Testis (tissue), 5 donors: ENCODE data around the gene ASB13. TPM values are rescaled to one million over a fixed set of nuclear protein-coding genes. Genes with fewer than 3 reads are reported as not detected.

Experiments used
- DNase-seq: peaks from one replicate; pipeline ENCODE4 v3.0.0-alpha.2; 2019
- H3K27ac ChIP-seq, 2 donors: fragments of 200-600 bp; sonication (generic); one replicate each; pipeline ENCODE4 v1.5.1; 2019
- H3K27me3 ChIP-seq: fragments of 200-600 bp; sonication (generic); one replicate; pipeline ENCODE4 v1.5.1; 2019
- H3K36me3 ChIP-seq: fragments of 200-600 bp; sonication (generic); one replicate; pipeline ENCODE4 v1.5.1; 2017; ENCODE audit warnings: low read depth; ENCODE audit errors: missing control alignments
- H3K4me1 ChIP-seq: fragments of 200-600 bp; sonication (generic); one replicate; pipeline ENCODE4 v1.5.1; 2019
- H3K4me3 ChIP-seq, 2 donors: fragments of 200-600 bp; sonication (generic); one replicate each; pipeline ENCODE4 v1.5.1; 2017 to 2019
- H3K9me3 ChIP-seq: fragments of 200-600 bp; sonication (generic); one replicate; pipeline ENCODE4 v1.5.1; 2017
- CTCF ChIP-seq, 3 experiments: fragments of 450-650 bp in 2 of 3; fragments of 200-600 bp in 1 of 3; sonication (generic) in 1 of 3; IDR thresholded peaks; one replicate each; pipeline ENCODE4 v1.5.1; 2016 to 2019; ENCODE audit warnings: antibody characterized with exemption in 3 of 3, mild to moderate bottlenecking in 2 of 3, moderate library complexity in 1 of 3
- POLR2A ChIP-seq: fragments of 450-650 bp; IDR thresholded peaks from one replicate; pipeline ENCODE4 v1.6.1; 2017; ENCODE audit warnings: antibody characterized with exemption, mild to moderate bottlenecking, moderate library complexity
- WGBS, 2 donors: methylation state at CpG; one replicate each; pipeline ENCODE4 v1.1.5; 2018; 5-methylcytosine and 5-hydroxymethylcytosine counted together
- intact Hi-C: fragments of 100-400 bp; cut with DNase I; formaldehyde crosslinking; loops from one replicate; pipeline ENCODE4 v1.15.1; 2023; ENCODE audit warnings: low total_unique reads
- long read RNA-seq, 2 donors: transcript quantifications; one replicate each; lab custom pipeline, GENCODE V29; 2026
- polyA plus RNA-seq: library from polyadenylated mRNA; stranded (reverse); fragments of 350-450 nt; fragmentation: Illumina TruSeq; extraction: RNeasy Lipid Tissue Mini Kit (QIAGEN cat#74804); gene quantifications from one replicate; pipeline ENCODE4 v1.2.3, GENCODE V29; 2014; ENCODE audit warnings: low read depth, low replicate concordance; ENCODE audit not compliant: insufficient read depth
- total RNA-seq, 2 donors: library from RNA; depleted of rRNA; stranded (reverse); fragments of >200 nt; gene quantifications; one replicate each; pipeline ENCODE4 v1.2.3, GENCODE V29; 2016

ASB13 gene
- 10 to 100 TPM in 1 of 2 donors, 1 to 10 TPM in 1; 9.4 to 14.1 TPM for total RNA-seq
- polyA plus RNA-seq, result 12.3 TPM
- long read RNA-seq, donor 1, partial matches to known transcripts, result 0 of 1 reads
- long read RNA-seq, donor 1, other reads (novel, unspliced or antisense), result 0 of 1 reads
- long read RNA-seq, donor 2, transcript ASB13-201 (6 exons, 2,699 nt), result major isoform, 5 of 6 reads
- long read RNA-seq, donor 2, partial matches to known transcripts, result 0 of 6 reads
- long read RNA-seq, donor 2, other reads (novel, unspliced or antisense), result 0 of 6 reads

DNA sequence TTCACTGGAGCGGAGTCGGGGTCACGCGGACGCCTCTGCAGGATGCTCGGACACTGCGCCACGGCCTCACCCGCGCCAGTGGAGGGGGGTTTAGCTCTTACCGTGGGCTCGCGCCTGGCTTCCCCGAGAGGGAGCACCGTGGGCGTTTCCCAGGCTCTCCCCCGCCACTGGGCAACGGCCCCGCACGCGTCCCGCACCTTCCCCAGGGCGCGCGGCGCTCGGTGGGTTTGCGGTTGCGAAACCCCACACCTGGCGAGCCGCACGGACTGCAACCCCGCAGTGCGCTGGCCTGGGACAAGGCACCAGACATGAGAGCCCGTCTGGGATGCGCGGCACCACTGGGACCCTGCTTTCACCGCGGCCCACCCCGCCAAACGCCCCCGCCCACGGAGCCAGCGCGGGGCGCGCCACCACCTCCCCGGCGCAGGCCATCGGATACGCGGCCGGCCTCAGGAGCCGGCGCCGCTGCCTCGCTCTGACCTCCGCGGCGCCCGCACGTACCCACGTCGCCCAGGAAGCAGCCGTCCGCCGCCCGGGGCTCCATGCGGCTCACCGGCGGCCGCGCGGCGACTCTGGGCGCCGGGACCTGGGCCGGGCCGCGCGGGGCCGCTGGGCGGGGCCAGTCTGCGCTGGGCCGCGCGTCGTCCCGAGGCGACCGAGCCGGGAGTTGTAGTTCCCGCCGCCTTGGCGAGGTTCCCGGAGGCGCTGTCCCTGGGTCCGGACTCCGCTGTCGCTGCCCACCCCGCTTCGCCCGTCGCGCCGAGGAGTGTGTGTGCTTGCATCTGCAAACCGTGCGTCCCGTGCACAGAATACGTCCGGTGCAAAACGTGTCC lies at the start of gene ASB13:
ASB13 (minus strand) TSS at position 588 of the 833 bp plus-strand sequence; CDS start at position 544, 44 bp downstream.
- no peak for TF ChIP-seq POLR2A
- TF ChIP-seq CTCF (IDR thresholded peaks at IDR 0.05), result no peak
- Histone ChIP-seq H3K4me1 (peaks cover 2% of the 10 kb centered on the region), H3K36me3 (no peaks in the 10 kb centered on the region), H3K27ac (peak within 1 kb of the TSS; percentile 76 to 87), H3K9me3 (no peaks in the 10 kb centered on the region), H3K4me3 (peak within 1 kb of the TSS; percentile 87 to 89), H3K27me3 (no peaks in the 10 kb centered on the region)
- 0 to 5% methylated on average over 8 to 61 of the region's 112 CpGs for WGBS, 2 donors
- peak; percentile 74 for DNase-seq
- intact Hi-C loops, result no loop called here

- Histone ChIP-seq H3K9me3 (no peaks in the 10 kb centered on the region), H3K27ac (no peak overlapping the region), H3K4me1 (peaks cover 8% of the 10 kb centered on the region), H3K4me3 (no peak overlapping the region), H3K36me3 (no peaks in the 10 kb centered on the region), H3K27me3 (no peaks in the 10 kb centered on the region)
- DNase-seq, result no peak
- 57 to 58% methylated on average over 4 of the region's 4 CpGs for WGBS, 2 donors
- TF ChIP-seq POLR2A (no peak), CTCF (IDR thresholded peaks at IDR 0.05) (no peak)
- intact Hi-C loops, result no loop called here
Measured at GRCh38 chr10:5711642-5712041, 45.2 kb upstream of the ASB13 start.

DNA sequence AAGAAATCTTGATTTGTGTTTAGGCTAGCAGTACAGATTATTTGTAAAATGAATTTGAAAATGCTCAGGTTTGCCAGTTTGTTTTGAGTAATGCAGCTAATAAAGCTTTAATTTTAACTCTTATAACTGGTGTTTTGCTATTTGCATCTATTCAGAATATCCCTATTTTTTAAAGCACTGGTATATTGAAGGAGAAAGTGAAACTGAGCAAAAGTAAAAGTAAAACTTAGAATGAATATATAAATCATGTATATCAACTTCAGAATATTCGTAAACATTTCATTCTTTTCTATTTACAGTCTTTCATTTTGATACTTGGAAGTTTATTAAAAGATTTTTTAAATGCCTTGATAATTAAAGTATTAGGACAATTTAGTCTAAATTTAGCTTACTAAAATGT lies 44.5 kb upstream of the ASB13 start:
- Histone ChIP-seq H3K27me3 (no peaks in the 10 kb centered on the region), H3K27ac (no peak overlapping the region), H3K9me3 (no peaks in the 10 kb centered on the region), H3K4me3 (no peak overlapping the region), H3K4me1 (peaks cover 8% of the 10 kb centered on the region), H3K36me3 (no peaks in the 10 kb centered on the region)
- WGBS, 2 donors, result 47 to 50% methylated on average over 1 of the region's 1 CpG
- no peak for TF ChIP-seq CTCF (IDR thresholded peaks at IDR 0.05)
- TF ChIP-seq POLR2A, result no peak
- DNase-seq, result no peak
- intact Hi-C loops, result no loop called here

DNA sequence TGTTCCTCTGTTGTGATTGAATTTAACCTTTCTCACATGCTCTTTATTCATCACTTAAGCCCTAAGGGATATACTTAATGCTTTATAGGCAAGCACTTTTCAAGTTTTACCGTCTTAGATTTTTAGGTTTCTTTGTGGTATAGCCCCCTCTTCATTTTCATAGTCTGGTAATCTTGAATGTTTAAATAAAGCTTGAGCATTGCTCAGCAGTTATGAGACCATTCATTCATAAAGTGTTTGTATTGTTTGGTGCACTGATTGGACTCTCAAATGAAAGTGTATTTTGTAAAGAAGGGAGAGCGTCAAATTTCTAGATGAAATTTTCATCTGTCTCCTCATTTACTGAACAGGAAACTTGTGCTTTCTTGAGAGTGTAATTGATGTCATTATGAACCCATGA lies 43.5 kb upstream of the ASB13 start:
- no peak for DNase-seq
- no peak overlapping the region for H3K4me3 ChIP-seq
- WGBS, 2 donors, result 84 to 89% methylated on average over 2 of the region's 2 CpGs
- no peak overlapping the region for H3K27ac ChIP-seq
- TF ChIP-seq POLR2A, result no peak
- intact Hi-C loops, result no loop called here
- H3K27me3 ChIP-seq, result no peaks in the 10 kb centered on the region
- no peaks in the 10 kb centered on the region for H3K36me3 ChIP-seq
- peaks cover 8% of the 10 kb centered on the region for H3K4me1 ChIP-seq
- H3K9me3 ChIP-seq, result no peaks in the 10 kb centered on the region

DNA sequence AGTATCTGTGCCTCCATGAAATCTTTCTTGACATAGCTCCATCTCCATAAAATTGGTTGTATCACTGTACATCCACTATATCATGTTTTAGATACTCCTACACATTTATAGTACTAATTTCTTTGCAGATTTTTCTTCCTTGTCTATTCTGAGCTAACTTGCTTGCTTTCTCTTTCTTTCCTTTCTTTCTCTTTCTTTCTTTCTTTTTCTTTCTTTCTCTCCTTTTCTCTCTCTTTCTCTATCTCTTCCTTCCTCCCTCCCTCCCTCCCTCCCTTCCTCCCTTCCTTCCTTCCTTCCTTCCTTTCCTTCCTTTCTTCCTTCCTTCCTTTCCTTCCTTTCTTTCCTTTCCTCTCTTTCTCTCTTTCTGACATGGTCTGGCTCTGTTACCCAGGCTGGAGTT lies 42.0 kb upstream of the ASB13 start:
- TF ChIP-seq CTCF (IDR thresholded peaks at IDR 0.05) (no peak), POLR2A (no peak)
- Histone ChIP-seq H3K27ac (no peak overlapping the region), H3K4me1 (peaks cover 8% of the 10 kb centered on the region), H3K27me3 (no peaks in the 10 kb centered on the region), H3K9me3 (no peaks in the 10 kb centered on the region), H3K4me3 (no peak overlapping the region), H3K36me3 (no peaks in the 10 kb centered on the region)
- intact Hi-C loops, result no loop called here
- DNase-seq, result no peak
